COLO668 (cell line): ENCODE data around the gene IQSEC3.
"Not testable (repeated sequence)": the region's sequence is repeated elsewhere in the genome, so short reads cannot be mapped to it uniquely, and the experiment has no call there.

Source experiments
- DNase-seq: peaks from one replicate; lab custom pipeline; 2025; ENCODE audit not compliant: unreplicated experiment; lab: John Stamatoyannopoulos, UW

IQSEC3 gene

DNA sequence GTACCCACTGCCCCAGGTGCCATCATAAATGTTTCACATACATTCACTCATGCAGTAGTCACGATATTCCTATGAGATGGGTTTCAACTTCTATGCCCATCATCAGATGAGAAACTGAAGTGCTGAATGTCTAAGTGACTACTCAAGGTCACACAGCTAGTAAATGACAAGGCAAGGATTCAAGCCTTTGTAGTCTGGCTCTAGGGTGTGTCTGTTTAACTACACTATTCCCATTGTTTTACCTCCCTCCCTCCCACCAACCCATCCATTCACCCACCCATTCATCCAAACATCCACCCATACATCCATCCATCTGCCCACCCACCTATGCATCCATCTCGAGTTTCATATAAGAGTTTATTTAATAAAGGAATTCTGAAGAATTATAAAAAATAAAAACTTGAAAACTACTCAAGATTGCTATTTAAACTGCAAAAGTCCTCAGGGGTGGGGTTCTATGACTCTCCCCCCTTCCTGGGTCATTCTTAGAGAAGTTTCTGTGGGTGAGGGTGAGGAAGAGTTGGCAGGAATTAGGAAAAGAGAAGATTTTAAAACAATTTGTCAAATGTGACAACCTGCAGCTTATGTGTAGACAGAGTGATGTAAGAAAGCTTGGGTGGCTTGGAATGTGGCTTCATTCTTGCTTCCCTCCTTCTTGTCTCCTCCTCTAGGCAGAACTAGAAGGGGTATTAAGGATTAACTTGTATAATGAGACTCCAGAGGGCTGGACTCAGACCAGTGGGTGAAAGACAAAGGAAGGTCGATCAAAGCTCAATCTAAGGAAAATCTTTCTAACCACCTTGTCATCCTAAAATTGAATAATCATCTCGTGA, 13.4 kb upstream of the IQSEC3 start:
- DNase-seq, result not testable (repeated sequence)

DNA sequence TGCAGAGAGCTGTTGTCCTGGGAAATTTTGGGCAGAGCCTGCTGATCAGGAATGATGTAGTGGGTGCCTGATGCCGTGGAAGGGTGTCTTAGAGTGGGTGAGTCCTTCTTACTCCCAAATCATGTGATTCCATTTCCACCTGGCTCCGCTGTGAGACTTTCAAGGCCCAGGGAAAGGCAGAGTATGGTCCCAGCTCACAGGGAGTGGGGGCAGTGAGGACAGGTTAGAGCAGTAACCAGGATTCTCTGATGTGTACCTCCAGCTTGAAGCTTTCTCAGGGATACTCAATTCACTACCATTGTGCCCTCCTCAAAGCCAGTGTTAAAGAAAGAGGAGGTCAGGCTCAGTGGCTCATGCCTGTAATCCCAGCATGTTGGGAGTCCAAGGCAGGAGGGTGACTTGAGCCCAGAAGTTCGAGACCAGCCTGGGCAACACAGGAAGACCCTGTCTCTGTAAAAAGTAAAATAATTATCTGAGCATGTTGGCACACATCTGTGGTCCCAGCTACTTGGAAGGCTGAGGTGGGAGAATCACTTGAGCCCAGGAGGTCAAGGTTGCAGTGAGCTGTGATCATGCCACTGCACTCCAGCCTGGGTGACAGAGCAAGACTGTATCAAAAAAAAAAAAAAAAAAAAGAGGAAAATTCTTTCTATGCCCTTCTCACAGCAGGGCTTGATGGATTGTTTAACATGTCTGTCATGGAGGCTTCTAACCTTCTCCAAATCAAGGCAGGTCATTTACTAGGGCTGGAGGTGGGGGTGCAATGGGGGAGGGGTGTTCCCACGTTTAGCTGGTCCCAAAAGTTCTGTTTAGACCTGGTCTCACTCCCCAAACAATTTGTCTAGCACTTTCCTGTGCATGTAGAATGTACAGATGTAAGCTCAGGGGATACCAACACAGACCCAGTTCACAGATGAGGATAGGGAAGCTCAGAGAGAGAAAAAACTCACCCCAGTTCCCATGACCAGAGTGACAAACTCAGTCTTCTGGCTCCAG, 12.5 kb upstream of the IQSEC3 start:
- DNase-seq, result no peak

DNA sequence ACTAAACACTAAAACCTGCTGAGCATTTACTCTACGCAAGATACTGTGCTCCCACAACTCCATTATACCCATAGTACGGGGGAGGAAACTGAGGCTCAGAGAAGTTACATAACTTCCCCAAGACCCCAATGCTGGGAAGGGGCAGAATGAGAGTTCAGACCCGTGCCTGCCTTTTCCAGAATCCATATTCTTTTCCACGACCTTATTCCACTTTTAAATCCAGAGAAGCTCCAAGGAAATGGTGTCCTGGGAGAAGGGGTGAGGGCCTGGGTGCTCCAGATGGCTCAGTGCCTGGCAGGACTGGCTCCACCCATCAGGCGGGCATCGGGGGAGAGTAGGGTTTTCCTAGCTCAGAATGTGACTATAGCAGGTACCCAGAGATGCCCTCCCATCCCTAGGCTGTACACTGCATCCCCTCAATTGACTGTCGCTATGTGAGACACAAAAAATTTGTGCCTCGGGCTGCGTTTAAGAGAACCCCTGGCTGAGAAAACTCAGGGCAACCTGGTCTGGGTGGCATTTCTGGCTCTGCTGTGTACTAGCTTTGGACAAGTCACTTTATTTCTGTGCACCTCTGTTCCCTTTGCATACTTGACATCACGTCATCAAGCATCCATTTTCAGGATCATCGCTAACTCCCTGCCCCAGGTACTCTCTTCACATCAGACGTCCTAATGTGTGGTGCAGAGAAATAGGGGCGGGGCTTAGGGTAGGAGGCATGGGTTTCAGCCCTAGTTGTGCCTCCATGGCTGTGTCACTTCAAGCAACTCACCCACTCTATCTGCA, 11.6 kb upstream of the IQSEC3 start:
- DNase-seq, result no peak

DNA sequence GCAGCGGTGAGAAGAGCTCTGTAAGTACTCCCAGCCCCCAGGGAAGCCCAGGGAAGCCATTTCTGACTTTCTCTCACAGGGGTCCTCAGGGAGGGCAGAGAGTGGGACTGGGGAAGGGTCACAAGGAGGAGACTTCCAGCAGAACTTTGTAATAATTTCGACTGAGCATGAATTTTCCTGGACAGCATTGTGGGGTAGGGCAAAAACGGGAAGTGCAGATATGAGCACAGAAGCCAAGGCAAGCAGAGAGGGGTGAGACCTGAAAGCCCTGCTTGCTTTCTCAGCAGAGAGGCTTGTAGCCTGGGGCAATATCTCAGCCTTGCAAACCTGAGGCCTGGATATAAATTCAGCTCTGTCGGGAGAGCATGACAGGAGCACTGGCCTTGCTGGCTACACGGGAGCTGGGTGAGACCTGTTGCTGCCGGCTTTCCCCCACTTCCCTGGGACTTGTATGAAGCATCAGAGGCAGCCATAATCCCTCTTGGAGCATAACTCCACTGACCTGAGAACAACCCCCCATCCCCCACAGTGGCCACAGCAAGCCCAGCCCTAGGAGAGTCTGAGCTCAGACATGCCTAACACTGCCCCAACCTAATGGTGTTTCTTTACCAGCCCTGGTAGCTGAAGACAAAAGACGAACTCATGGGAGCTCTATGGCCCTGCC, 9.8 kb upstream of the IQSEC3 start:
- no peak for DNase-seq

DNA sequence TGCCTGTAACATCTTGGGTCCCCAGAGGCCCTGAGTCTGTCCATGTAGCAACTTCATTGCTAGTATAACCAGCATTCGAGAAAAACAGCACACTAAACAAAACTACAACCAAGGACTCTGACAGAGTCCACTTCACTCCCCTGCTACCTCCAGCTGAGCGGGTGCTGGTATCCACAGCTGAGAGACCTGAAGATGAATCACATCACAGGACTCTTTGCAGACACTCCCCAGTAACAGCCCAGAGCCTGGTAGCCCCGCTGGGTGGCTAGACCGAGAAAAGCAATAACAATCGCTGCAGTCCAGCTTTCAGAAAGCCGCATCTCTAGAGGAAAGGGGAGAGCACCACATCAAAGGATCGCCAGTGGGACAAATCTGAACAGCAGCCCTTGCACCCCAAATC, 9.0 kb upstream of the IQSEC3 start:
- DNase-seq, result no peak

DNA sequence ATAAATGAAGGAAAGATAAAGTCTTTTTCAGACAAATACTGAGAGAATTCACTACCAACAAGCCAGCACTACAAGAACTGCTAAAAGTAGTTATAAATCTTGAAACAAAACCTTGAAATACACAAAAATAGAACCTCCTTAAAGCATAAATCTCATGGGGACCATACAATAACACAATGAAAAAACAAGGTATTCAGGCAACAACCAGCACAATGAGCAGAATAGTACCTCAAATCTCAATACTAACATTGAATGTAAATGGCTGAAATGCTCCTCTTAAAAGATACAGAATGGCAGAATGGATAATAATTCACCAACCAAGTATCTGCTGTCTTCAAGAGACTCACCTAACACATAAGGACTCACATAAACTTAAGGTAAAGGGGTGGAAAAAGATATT, 7.7 kb upstream of the IQSEC3 start:
- DNase-seq, result no peak

DNA sequence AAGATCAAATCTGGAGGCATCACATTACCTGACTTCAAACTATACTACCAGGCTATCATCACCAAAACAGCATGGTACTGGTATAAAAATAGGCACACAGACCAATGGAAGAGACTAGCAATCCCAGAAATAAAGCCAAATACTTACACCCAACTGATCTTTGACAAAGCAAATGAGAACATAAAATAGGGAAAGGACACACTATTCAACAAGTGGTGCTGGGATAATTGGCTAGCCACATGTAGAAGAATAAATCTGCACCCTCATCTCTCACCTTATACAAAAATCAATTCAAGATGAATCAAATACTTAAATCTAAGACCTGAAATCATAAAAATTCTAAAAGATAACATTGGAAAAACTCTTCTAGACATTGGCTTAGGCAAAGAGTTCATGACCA, 4.7 kb upstream of the IQSEC3 start:
- not testable (repeated sequence) for DNase-seq

DNA sequence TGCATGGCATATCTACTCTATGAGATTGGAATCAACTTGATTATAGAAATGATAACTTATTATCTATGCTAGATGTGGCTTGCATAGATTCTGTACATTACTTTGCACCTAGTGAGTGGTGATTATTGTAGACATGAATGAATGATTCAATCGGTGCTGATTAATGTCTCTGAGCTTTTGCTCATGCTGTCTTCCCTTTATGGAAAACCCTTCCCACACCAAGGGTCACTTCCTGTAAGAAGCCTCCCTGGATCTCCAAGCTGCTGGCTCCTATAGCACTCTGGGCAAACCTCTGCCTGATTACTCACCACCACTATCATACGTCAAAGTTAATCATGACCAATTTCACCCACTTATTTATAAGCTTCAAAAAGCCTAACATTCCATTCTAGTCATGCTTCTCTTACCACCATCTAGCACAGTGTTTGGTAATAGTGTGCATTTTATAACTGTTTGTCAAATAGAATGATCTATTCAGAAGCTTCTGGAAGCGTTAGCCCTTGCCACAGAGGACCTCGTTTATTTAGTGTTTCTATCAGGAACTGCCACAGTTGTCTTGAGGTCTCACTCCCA, 990 bp upstream of the IQSEC3 start:
- not testable (repeated sequence) for DNase-seq

DNA sequence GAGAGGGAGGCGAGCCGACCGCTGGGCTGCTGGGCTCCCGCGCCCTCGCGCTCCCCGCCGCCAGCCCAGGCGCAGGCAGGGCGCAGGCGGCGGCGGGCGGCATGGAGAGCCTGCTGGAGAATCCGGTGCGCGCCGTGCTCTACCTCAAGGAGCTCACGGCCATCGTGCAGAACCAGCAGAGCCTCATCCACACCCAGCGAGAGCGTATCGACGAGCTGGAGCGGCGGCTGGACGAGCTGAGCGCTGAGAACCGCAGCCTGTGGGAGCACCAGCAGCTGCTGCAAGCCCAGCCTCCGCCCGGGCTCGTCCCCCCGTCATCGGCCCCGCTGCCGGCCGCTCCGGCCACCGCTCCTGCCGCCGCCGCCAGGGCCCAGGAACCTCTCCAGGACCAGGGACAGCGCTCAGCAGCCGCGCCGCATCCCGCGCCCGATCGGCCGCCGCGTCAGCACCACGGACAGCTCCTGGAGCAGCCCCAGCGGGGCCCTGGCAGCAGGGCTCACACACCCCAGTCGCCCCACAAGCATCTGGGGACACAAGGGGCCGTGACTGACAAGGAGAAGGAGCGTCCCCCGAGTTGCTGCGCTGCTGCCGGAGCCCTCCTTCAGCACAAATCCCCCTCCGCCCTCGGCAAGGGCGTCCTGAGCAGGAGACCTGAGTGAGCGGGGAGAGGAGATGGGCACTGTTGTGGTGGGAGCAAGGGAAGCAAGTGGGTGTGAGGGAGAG, 376 bp downstream of the IQSEC3 start:
- not testable (repeated sequence) for DNase-seq

DNA sequence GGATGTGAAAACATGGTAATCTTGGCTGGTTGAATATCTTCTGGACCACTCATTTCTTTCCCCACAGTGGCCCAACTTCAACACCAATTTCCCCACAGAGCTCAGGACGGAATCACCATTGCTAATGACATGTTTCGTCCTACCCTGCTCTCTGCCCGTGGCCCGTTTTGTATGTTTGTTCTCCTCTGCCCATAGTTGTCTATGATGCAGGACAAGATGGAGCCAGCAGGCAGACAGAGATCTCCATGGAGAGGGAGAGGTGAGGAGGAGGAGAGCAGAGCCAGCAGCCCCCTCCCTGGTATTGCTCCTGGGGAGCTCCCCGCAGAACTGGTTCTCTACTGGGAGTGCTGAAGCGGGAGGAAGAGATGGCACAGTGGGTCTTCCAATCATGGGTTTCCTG, 3.1 kb downstream of the IQSEC3 start:
- not testable (repeated sequence) for DNase-seq

DNA sequence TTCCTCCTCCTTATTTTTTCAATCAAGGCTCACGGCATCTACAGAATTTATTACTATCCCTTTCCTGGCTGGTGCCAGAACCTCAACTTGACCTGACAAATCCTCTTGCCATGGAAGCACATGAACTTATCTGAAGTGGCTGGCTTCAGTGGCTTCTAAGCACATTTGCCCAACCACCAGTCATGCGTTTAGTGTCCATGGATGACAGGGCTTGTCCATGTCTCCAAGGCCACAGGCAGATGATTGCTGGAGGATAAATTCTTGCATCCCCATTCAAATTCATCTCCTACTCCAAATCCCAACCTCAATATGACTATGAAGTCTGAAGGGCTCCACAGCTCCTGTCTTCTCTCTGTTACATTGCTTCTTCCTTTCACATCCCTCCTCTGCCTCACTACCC, 4.0 kb downstream of the IQSEC3 start:
- DNase-seq, result not testable (repeated sequence)

DNA sequence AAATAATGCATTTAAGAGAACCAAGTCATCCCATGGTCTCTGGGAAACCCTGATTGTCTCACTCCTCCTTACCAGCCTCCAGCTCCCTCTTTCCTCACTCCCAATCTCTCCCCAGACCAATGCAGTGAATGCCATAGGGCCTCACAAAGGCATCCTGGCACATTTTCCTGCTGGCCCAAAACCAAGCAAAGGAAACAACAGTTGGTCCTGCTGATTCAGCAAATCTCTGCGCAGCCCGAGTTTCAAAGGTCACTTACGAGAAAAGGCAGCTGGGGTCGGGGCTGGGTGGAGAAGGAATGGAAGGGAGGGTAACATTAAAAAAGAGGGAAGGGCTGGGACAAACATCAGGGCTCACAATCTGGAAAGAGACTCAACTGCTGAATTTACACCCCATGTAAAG, 5.5 kb downstream of the IQSEC3 start:
- not testable (repeated sequence) for DNase-seq

DNA sequence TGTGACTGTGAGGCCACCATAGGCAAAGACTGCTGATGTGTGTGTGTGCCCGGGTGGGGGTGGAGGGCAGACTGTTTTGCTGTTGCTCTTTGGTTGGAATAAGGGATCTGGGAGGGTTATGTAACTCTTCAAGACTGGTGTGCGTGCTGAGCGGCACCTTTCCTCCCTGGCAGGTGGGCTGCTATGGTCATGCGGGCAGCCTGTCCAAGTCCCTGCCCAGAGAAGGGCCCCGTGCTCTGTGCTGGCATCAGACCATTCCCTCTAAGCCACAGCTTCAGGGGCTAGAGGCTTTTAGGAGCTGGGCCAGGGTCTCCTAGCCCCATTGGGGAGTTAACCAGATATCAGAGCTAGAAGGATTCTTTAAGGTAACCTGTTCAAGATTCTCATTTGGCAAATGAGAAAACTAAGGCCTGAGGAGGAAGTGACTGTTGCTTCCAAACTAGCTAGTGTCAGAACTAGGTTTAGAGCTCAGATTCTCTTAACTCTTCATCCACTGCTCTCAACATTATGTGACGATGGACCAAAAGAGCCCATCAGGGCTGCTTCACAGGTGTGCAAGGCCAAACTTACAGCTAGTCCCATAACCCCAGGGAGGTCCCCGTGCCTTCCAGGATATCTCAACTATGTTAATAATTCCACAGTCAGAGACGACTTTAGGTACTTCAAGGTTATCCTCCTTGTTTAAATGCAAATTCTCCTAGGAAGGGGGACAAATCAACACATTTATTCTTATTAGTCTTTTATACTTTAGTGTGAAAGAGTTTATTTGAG, 8.0 kb downstream of the IQSEC3 start:
- DNase-seq, result not testable (repeated sequence)

DNA sequence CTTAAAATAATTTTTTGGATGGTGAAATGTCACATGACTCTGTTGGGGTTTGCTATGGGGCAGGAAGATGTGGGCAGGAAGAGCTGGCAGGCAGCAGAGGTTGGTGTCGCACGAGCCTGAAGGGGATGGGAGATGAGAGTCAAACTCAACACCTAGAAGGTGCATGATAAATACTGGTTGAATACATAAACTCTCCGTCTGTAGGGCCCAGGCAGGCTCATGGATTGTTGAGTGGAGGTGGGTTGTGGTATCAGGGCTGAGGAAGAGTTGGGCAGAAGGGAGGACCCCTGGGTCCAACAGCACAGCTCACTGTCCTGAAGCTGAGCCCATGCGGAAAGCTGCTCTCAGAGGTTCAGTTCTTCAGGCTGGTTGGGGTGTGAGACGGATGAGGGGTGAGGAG, 9.0 kb downstream of the IQSEC3 start:
- not testable (repeated sequence) for DNase-seq

DNA sequence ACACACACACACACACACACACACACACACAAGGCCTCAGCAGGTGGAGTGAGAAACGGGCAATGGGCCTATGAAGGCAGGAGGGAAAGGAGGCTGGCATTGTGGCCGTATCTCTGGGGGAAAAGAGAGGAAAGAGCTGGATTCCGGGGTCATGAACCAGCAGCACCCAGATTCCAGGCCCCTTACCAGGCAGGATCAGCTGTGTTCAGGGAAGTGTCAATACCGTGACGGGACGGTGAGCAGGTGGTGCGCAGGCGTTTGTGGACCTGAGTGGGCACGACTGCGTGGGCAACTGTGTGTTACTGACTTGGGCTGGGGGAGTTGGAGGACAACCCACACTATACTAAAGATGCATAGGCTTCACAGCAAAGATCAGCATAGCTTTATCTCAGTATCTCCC, 9.5 kb downstream of the IQSEC3 start:
- not testable (repeated sequence) for DNase-seq

DNA sequence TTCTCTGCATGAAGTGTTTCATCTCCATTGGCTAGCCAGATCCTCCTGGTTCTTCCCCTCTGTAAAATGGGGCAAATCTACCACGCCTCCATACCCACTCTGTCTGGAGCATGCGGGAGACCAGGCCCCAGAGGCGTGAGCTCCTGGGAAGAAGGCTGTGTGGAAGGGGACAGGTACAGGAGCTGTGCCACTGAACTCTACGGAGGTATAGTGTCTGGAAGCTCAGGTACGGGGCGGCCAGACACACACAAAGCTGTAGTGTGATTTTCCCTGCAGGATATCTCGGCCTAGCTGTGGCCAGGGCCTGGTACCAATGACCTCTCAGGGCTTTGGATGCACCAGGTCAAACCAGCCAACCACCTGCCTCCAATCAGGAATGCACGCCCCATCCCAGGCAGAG, 10.0 kb downstream of the IQSEC3 start:
- not testable (repeated sequence) for DNase-seq

DNA sequence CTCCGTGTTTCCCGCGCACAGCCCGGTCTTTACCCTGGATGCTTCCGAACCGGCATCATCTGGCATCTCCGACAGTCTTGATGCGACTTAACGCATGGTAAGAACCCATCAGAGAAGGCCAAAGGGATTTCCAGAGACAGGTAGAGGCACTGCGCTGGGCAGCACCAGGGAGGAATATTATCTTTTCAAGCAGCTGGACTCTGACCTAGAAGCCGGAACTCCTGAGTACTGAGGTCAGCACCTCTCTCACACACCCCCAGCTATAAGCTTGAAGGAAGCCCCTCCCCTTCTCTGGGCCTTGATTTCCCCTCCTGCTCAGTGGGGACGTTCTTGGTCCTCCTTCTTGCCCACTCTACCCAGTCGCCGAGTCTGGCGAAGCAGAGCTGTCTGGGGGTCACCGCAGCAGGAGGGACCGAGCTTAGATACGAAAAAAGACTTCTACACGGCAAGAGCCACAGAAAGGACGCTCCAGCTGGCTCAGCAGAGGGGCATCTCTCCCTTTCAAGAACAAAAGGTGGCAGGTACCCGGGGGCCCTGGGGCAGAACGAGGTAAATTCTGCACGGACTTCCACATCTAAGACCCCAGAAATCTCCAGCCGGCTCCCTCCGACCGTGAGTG, 10.6 kb downstream of the IQSEC3 start:
- not testable (repeated sequence) for DNase-seq

DNA sequence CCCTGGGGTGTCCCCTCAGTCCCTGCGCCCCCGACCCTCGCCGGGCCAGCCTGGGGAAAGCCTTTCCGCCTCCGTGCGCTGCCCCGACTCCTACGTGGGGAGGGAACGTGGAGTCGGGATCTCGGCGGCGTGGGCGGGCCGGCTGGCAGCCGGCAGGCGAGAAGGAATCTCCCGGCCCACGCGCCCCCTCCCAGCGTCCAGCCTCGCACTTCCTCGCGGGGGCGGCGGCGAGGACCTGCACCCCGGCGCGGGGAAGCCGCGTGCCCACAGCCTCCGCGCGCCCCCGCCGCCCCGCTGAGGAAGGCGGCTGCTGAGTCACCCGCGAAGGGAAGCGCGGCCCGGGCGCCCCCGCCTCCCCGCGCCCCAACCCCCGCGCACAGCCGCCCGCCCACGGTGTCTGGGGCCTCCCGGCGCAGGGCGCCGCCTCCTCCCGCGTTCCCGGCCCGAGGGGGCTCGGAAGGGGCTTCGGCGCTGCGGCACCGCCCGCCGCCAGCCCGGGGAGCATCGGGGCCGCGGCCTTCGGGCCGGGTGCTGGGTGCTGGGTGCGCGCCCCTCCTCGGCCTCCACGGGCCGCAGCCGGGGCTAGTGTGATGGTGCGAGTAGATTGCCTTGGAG, 11.3 kb downstream of the IQSEC3 start:
- not testable (repeated sequence) for DNase-seq
